ENCODE results near the gene LPCAT2. TPM values are rescaled to one million over a fixed set of nuclear protein-coding genes. Genes with fewer than 3 reads are reported as not detected.

The LPCAT2 gene
- total RNA-seq, 1 donor = 23.5 TPM

- H3K4me1 ChIP-seq (ENCODE audit: insufficient read depth, low read length) = peaks cover 54% of the 10 kb centered on the region
- TF ChIP-seq, protein P1, sequence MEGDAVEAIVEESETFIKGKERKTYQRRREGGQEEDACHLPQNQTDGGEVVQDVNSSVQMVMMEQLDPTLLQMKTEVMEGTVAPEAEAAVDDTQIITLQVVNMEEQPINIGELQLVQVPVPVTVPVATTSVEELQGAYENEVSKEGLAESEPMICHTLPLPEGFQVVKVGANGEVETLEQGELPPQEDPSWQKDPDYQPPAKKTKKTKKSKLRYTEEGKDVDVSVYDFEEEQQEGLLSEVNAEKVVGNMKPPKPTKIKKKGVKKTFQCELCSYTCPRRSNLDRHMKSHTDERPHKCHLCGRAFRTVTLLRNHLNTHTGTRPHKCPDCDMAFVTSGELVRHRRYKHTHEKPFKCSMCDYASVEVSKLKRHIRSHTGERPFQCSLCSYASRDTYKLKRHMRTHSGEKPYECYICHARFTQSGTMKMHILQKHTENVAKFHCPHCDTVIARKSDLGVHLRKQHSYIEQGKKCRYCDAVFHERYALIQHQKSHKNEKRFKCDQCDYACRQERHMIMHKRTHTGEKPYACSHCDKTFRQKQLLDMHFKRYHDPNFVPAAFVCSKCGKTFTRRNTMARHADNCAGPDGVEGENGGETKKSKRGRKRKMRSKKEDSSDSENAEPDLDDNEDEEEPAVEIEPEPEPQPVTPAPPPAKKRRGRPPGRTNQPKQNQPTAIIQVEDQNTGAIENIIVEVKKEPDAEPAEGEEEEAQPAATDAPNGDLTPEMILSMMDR (IDR thresholded peaks at IDR 0.05; ENCODE audit: extremely low read depth, low read depth, low read length) = no peak
- no peak overlapping the region for H3K4me3 ChIP-seq (ENCODE audit: insufficient read depth, low read length)
- peaks cover 37% of the 10 kb centered on the region for H3K79me2 ChIP-seq (ENCODE audit: insufficient read depth, low read length)
- no peak overlapping the region for H2AFZ ChIP-seq (ENCODE audit: low read length)
- H3K9me3 ChIP-seq (ENCODE audit: low read depth, low read length) = no peaks in the 10 kb centered on the region
- peaks cover 16% of the 10 kb centered on the region for H4K20me1 ChIP-seq (ENCODE audit: insufficient read depth, low read length)
- no peak for DNase-seq (ENCODE audit: insufficient read length, low spot score, missing footprints)
- no peak overlapping the region for H3K4me2 ChIP-seq (ENCODE audit: insufficient read depth, low read length)
- H3K27ac ChIP-seq (ENCODE audit: low read depth, low read length) = peak overlapping the region; percentile 49
- H3K36me3 ChIP-seq (ENCODE audit: insufficient read depth, low read length) = peaks cover 16% of the 10 kb centered on the region
- H3K27me3 ChIP-seq (ENCODE audit: insufficient read depth, low read length) = no peaks in the 10 kb centered on the region
Observed at GRCh38 chr16:55477736-55478135, 31.1 kb upstream of the LPCAT2 start.

GRCh38 chr16:55478827-55479429 is 29.9 kb upstream of the LPCAT2 start, which contains the start of gene MMP2:
Gene MMP2, plus strand, starts transcription at chr16:55479198. Its CDS starts 282 bp downstream, at chr16:55479480.
- peaks cover 49% of the 10 kb centered on the region for H3K79me2 ChIP-seq (ENCODE audit: insufficient read depth, low read length)
- peaks cover 64% of the 10 kb centered on the region for H3K4me1 ChIP-seq (ENCODE audit: insufficient read depth, low read length)
- H3K4me2 ChIP-seq (ENCODE audit: insufficient read depth, low read length) = peak within 1 kb of the TSS; percentile 95
- H3K36me3 ChIP-seq (ENCODE audit: insufficient read depth, low read length) = peaks cover 27% of the 10 kb centered on the region
- peak within 1 kb of the TSS; percentile 93 for H3K4me3 ChIP-seq (ENCODE audit: insufficient read depth, low read length)
- peak within 1 kb of the TSS; percentile 97 for H3K27ac ChIP-seq (ENCODE audit: low read depth, low read length)
- peak; percentile 95 for DNase-seq (ENCODE audit: insufficient read length, low spot score, missing footprints)
- TF ChIP-seq, protein P1 (IDR thresholded peaks at IDR 0.05; ENCODE audit: extremely low read depth, low read depth, low read length) = no peak
- no peaks in the 10 kb centered on the region for H3K27me3 ChIP-seq (ENCODE audit: insufficient read depth, low read length)
- no peaks in the 10 kb centered on the region for H3K9me3 ChIP-seq (ENCODE audit: low read depth, low read length)
- peak within 1 kb of the TSS; percentile 79 for H2AFZ ChIP-seq (ENCODE audit: low read length)
- H4K20me1 ChIP-seq (ENCODE audit: insufficient read depth, low read length) = peaks cover 26% of the 10 kb centered on the region

DNA sequence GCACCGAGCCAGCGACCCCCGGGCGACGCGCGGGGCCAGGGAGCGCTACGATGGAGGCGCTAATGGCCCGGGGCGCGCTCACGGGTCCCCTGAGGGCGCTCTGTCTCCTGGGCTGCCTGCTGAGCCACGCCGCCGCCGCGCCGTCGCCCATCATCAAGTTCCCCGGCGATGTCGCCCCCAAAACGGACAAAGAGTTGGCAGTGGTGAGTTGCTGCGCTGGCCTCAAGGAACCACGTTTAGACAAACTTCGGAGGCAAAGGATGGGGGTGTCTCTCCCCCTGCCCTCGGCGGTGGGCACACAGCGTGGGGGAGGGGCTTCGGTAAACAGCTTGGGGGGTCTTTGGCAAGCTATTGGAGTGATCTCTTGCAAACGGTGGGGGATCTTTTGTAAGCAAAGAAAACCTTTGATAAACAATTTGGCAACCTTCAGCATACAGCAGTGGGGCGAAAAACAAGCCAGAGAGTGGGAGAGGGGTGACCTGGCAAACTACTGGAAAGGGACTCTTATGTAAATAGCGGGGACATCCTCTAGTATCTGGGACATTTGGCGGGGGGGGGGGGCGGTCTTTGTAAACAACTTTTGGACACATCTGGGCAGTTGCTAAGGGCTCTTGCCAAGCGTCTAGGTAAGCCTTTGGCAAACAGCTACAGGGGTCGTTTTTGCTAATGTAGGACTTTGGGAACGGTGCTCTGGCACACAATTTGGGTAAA is 29.3 kb upstream of the LPCAT2 start:
- H2AFZ ChIP-seq (ENCODE audit: low read length) = no peak overlapping the region

More for the DNA sequence above, 29.3 kb upstream of the LPCAT2 start:
- Histone ChIP-seq H3K4me2 (ENCODE audit: insufficient read depth, low read length) (peak overlapping the region; percentile 95), H3K4me3 (ENCODE audit: insufficient read depth, low read length) (peak overlapping the region; percentile 93), H3K79me2 (ENCODE audit: insufficient read depth, low read length) (peaks cover 56% of the 10 kb centered on the region), H3K27ac (ENCODE audit: low read depth, low read length) (peak overlapping the region; percentile 97), H3K9me3 (ENCODE audit: low read depth, low read length) (no peaks in the 10 kb centered on the region), H3K36me3 (ENCODE audit: insufficient read depth, low read length) (peaks cover 34% of the 10 kb centered on the region), H3K4me1 (ENCODE audit: insufficient read depth, low read length) (peaks cover 69% of the 10 kb centered on the region), H4K20me1 (ENCODE audit: insufficient read depth, low read length) (peaks cover 29% of the 10 kb centered on the region), H3K27me3 (ENCODE audit: insufficient read depth, low read length) (no peaks in the 10 kb centered on the region)
- DNase-seq (ENCODE audit: insufficient read length, low spot score, missing footprints) = peak; percentile 86
- TF ChIP-seq, protein P1 (IDR thresholded peaks at IDR 0.05; ENCODE audit: extremely low read depth, low read depth, low read length) = no peak
